Brain microvascular endothelial cell (primary cell): ENCODE data around the gene HLTF.
A peak's percentile ranks its signal among the peaks of the same experiment; 100 is the strongest.

Experiments
- DNase-seq: peaks from one replicate; pipeline ENCODE4 v3.0.0-alpha.2; 2020
- H3K27ac ChIP-seq: fragments of 250-450 bp; sonication (Bioruptor Pico); 2 replicates; pipeline ENCODE4 v1.5.1; 2020; ENCODE audit warnings: mild to moderate bottlenecking, moderate library complexity
- H3K27me3 ChIP-seq: fragments of 250-450 bp; sonication (Bioruptor Pico); replicated peaks from 2 replicates; pipeline ENCODE4 v1.5.1; 2020; ENCODE audit warnings: mild to moderate bottlenecking
- H3K36me3 ChIP-seq: fragments of 250-450 bp; sonication (Bioruptor Pico); replicated peaks from 2 replicates; pipeline ENCODE4 v1.5.1; 2020; ENCODE audit warnings: mild to moderate bottlenecking
- H3K4me3 ChIP-seq: 2 replicates; pipeline ENCODE4 v1.5.1; 2011; ENCODE audit warnings: low read depth, mild to moderate bottlenecking, control low read depth, low read length, moderate library complexity
- CTCF ChIP-seq: IDR thresholded peaks from 2 replicates; pipeline ENCODE4 v1.5.1; 2011; ENCODE audit warnings: low read depth, mild to moderate bottlenecking, moderate library complexity, low read length, control low read depth, inconsistent platforms; ENCODE audit errors: missing control alignments
- in situ Hi-C: cut with HindIII; loops from 2 replicates; pipeline ENCODE4 v1.10.0; 2017; ENCODE audit warnings: low sequenced_read_pairs, low pct_ligation_motif_present

HLTF gene

GRCh38 chr3:149122721-149123578 lies 36.6 kb upstream of the HLTF start:
- no peak for DNase-seq
- no peaks in the 10 kb centered on the region for H3K27me3 ChIP-seq
- H3K4me3 ChIP-seq = no peak overlapping the region
- H3K27ac ChIP-seq = no peak overlapping the region
- in situ Hi-C loops = no loop called here
- H3K36me3 ChIP-seq = no peaks in the 10 kb centered on the region
- no peak for TF ChIP-seq CTCF

- in situ Hi-C loops = no loop called here
- H3K36me3 ChIP-seq = no peaks in the 10 kb centered on the region
- peak; percentile 41 for TF ChIP-seq CTCF
- peak; percentile 31 for DNase-seq
- no peaks in the 10 kb centered on the region for H3K27me3 ChIP-seq
- H3K4me3 ChIP-seq = no peak overlapping the region
- no peak overlapping the region for H3K27ac ChIP-seq
Measured at GRCh38 chr3:149120051-149120972, 34.0 kb upstream of the HLTF start.

DNA sequence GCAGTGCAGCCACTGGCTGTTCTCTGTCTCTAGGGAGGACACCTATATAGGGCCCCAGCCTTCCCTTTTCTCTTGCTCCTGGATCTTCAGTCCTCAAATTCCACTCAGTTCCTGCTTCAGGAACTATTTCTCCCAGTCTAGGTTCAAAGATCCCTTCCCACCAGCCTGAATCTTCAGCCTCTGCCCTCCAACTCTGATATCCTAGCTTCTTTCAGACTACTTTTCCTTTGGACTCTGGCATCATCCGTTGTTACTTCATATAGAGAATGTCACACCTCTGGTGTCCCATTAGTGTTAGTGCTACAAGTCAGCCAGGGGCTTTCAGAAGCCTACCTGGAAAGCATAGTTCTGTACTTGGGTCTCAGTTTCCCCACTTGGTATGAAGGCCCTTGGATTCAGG lies 33.1 kb upstream of the HLTF start:
- DNase-seq = no peak
- Histone ChIP-seq H3K27ac (no peak overlapping the region), H3K36me3 (no peaks in the 10 kb centered on the region), H3K4me3 (no peak overlapping the region), H3K27me3 (no peaks in the 10 kb centered on the region)
- in situ Hi-C loops = no loop called here
- no peak for TF ChIP-seq CTCF

- in situ Hi-C loops = no loop called here
- DNase-seq = no peak
- Histone ChIP-seq H3K27ac (no peak overlapping the region), H3K36me3 (no peaks in the 10 kb centered on the region), H3K4me3 (no peak overlapping the region), H3K27me3 (no peaks in the 10 kb centered on the region)
- TF ChIP-seq CTCF = no peak
Measured at GRCh38 chr3:149118724-149119123, 32.4 kb upstream of the HLTF start.

- Histone ChIP-seq H3K27me3 (no peaks in the 10 kb centered on the region), H3K36me3 (no peaks in the 10 kb centered on the region), H3K4me3 (no peak overlapping the region), H3K27ac (no peak overlapping the region)
- in situ Hi-C loops = no loop called here
- TF ChIP-seq CTCF = no peak
- DNase-seq = no peak
Measured at GRCh38 chr3:149115114-149115513, 28.8 kb upstream of the HLTF start.
